Measurements from ENCODE around the gene PSMG4.

PSMG4 gene

GRCh38 chr6:3311826-3312225 lies 53.1 kb downstream of the PSMG4 start:
- DNase-seq = no peak

GRCh38 chr6:3312604-3313231 lies 54.0 kb downstream of the PSMG4 start:
- DNase-seq = no peak

- DNase-seq = no peak
Measured at GRCh38 chr6:3314176-3314575, 55.4 kb downstream of the PSMG4 start.

- no peak for DNase-seq
Measured at GRCh38 chr6:3314621-3315467, 56.1 kb downstream of the PSMG4 start.

- no peak for DNase-seq
Measured at GRCh38 chr6:3315841-3316240, 57.1 kb downstream of the PSMG4 start.

- no peak for DNase-seq
Measured at GRCh38 chr6:3316331-3316730, 57.6 kb downstream of the PSMG4 start.

- DNase-seq = no peak
Measured at GRCh38 chr6:3316818-3317217, 58.1 kb downstream of the PSMG4 start.
